ENCODE results near the gene TBXA2R. TPM values are rescaled to one million over a fixed set of nuclear protein-coding genes. Genes with fewer than 3 reads are reported as not detected.

TBXA2R gene
- total and polyA plus RNA-seq, 2 donors (not counting 3 experiments of a cell fraction or from before 2014, with no cell fraction given) = 2.4 to 2.9 TPM

DNA sequence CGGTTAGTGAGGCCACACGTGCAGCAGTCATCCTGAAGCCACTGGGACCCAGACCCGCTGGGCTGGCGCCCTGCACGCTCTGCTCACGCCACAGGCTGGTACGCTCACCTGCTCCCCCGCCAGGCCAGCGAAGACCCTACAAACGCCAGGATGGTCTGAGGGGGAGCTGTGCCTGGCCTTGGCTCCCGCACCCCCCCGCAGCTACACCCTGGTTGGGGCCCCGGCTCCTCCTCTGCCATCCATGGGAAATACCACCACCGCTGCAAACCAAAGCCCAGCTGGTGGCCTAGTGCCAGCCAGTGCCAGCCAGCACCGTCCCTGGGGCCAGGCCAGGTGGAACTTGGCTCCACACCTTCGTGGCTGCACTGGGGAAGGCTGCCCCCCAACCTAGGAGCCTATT, 43.2 kb upstream of the TBXA2R start:
- Histone ChIP-seq H3K4me2 (ENCODE audit: insufficient read depth, low read length) (no peak overlapping the region), H2AFZ (ENCODE audit: low read depth, low read length) (no peak overlapping the region), H4K20me1 (replicated peaks; ENCODE audit: control insufficient read depth, extremely low read depth, insufficient read depth, low read length) (no peaks in the 10 kb centered on the region), H3K27ac (ENCODE audit: insufficient read depth, low read depth, low read length) (no peak overlapping the region), H3K9ac (replicated peaks; ENCODE audit: extremely low read depth, insufficient read depth, low read length) (no peak overlapping the region), H3K79me2 (ENCODE audit: control insufficient read depth, insufficient read depth, low read length) (no peaks in the 10 kb centered on the region), H3K4me1 (ENCODE audit: control insufficient read depth, extremely low read depth, insufficient read depth, low read length) (no peaks in the 10 kb centered on the region), H3K9me3 (replicated peaks; ENCODE audit: control insufficient read depth, insufficient read depth, low read length) (no peaks in the 10 kb centered on the region), H3K4me3 (replicated peaks in 1 of 3; ENCODE audit: insufficient read depth in 1 of 3, low read depth in 1 of 3, low read length in 3 of 3) (no peak overlapping the region), H3K36me3 (ENCODE audit: control insufficient read depth in 2 of 2, extremely low read depth in 1 of 2, insufficient read depth in 2 of 2, low read length in 2 of 2) (peaks cover 0 to 59% of the 10 kb centered on the region in 2 experiments), H3K27me3 (ENCODE audit: control insufficient read depth in 2 of 2, insufficient read depth in 2 of 2, low read length in 2 of 2) (no peaks in the 10 kb centered on the region), H3K9me1 (replicated peaks; ENCODE audit: control insufficient read depth, extremely low read depth, insufficient read depth, low read length) (no peaks in the 10 kb centered on the region)
- ChIA-PET POLR2A (no interaction called here), CTCF (no interaction called here)
- intact Hi-C loops (cut with micrococcal nuclease) = no loop called here
- dilution Hi-C loops (cut with MboI; ENCODE audit: extremely low pct_ligation_motif_present, low sequenced_read_pairs) = no loop called here
- BruUV-seq (replicated peaks) = no TSS peak
- no peak for FAIRE-seq
- DNase-seq (ENCODE audit: low read depth, low spot score) = no peak
- TF ChIP-seq, protein P1, sequence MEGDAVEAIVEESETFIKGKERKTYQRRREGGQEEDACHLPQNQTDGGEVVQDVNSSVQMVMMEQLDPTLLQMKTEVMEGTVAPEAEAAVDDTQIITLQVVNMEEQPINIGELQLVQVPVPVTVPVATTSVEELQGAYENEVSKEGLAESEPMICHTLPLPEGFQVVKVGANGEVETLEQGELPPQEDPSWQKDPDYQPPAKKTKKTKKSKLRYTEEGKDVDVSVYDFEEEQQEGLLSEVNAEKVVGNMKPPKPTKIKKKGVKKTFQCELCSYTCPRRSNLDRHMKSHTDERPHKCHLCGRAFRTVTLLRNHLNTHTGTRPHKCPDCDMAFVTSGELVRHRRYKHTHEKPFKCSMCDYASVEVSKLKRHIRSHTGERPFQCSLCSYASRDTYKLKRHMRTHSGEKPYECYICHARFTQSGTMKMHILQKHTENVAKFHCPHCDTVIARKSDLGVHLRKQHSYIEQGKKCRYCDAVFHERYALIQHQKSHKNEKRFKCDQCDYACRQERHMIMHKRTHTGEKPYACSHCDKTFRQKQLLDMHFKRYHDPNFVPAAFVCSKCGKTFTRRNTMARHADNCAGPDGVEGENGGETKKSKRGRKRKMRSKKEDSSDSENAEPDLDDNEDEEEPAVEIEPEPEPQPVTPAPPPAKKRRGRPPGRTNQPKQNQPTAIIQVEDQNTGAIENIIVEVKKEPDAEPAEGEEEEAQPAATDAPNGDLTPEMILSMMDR (IDR thresholded peaks at IDR 0.05; ENCODE audit: extremely low read depth in 1 of 2, insufficient read depth in 1 of 2, low read depth in 1 of 2, low read length in 2 of 2) = no peak
- no peak for TF ChIP-seq EZH2 (IDR thresholded peaks at IDR 0.05; ENCODE audit: borderline replicate concordance, low read depth, low read length, severe bottlenecking)
- no peak for TF ChIP-seq POLR2A (IDR thresholded peaks at IDR 0.05; ENCODE audit: low read depth, low read length)
- TF ChIP-seq MYC (IDR thresholded peaks at IDR 0.05; ENCODE audit: low read depth, low read length) = no peak
- no peak for TF ChIP-seq JUN (IDR thresholded peaks at IDR 0.05; ENCODE audit: borderline replicate concordance, insufficient read depth, insufficient read length, low read depth)
- no peak for TF ChIP-seq FOS (IDR thresholded peaks at IDR 0.05; ENCODE audit: borderline replicate concordance, insufficient read depth, low read length)
- no peak for TF ChIP-seq POLR2AphosphoS5 (IDR thresholded peaks at IDR 0.05; ENCODE audit: insufficient read depth, low read depth, low read length)
- no peak for TF ChIP-seq GATA2 (IDR thresholded peaks at IDR 0.05; ENCODE audit: insufficient read depth, insufficient read length, low read depth, low read length)
- TF ChIP-seq, protein P2, sequence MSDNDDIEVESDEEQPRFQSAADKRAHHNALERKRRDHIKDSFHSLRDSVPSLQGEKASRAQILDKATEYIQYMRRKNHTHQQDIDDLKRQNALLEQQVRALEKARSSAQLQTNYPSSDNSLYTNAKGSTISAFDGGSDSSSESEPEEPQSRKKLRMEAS (IDR thresholded peaks at IDR 0.05; ENCODE audit: insufficient read depth, insufficient read length) = no peak

Data from endothelial cell of umbilical vein (primary cell).